Measurements from ENCODE around the gene NT5DC2. TPM values are rescaled to one million over a fixed set of nuclear protein-coding genes. Genes with fewer than 3 reads are reported as not detected.

The NT5DC2 gene
- total RNA-seq, 4 donors from 2014 or later, result 11.6 to 29.8 (median 20.7) TPM

GRCh38 chr3:52521881-52522650 is 11.6 kb downstream of the NT5DC2 start:
- TF ChIP-seq CTCF (IDR thresholded peaks at IDR 0.05; ENCODE audit: low read depth), result no peak

DNA sequence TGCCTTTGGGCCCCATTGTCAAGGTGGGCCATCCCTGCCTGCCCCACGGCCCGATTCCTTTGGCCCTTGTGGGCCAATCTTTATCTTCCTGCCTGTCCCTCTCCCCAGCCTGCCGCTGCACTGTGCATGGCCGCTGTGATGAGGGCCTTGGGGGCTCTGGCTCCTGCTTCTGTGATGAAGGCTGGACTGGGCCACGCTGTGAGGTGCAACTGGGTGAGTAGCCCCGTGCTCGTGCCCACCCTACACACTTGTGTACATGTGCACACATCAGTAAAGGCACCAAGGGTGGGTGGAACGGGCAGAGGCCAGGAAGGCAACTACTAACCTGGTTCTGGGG is 12.2 kb downstream of the NT5DC2 start:
- no peak for TF ChIP-seq CTCF (IDR thresholded peaks at IDR 0.05; ENCODE audit: low read depth)

DNA sequence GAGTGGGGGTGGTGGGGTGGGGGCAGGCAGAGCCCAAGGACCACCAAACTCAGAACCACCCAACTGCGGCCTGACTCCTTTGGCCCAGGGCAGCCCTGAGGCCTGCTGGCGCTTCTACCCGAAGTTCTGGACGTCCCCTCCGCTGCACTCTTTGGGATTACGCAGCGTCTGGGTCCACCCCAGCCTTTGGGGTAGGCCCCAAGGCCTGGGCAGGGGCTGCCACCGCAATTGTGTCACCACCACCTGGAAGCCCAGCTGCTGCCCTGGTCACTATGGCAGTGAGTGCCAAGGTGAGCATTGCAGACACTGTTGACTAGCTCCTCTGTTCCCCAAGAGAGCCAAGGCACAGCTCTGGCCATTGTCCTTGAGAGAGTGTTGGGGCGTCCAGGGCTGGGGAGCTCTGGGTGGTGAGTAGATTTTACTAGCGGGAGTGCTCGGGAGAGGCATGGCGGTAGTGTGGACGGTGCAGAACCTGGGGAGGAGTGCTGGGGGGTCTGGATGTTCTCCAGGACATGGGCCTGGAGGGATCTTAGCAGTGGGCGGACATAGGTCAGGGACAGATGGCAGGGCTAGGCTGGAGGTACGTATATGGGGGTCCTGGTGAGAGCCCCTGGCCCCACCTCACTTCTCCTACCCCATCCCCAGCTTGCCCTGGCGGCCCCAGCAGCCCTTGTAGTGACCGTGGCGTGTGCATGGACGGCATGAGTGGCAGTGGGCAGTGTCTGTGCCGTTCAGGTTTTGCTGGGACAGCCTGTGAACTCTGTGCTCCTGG is 12.8 kb downstream of the NT5DC2 start:
- no peak for TF ChIP-seq CTCF (IDR thresholded peaks at IDR 0.05; ENCODE audit: low read depth)

DNA sequence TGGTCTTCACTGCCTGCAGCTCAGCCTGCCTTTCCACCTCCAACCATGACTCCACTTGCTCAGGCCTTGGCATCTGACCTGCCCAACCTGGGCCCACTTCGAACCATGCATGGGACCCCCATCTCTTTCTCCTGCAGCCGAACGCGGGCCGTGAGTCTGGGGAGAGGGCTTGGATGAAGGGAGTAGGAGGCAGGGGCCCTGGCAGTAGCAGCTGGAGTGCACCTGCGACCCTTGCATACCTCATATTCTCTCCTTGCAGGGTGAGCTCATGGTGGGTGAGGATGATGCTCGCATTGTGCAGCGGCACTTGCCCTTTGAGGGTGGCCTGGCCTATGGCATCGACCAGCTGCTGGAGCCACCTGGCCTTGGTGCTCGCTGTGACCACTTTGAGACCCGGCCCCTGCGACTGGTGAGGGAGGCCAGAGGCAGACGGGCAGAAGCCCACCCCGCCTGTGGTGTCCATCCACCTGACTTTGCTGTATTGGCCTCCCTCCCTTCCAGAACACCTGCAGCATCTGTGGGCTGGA is 13.5 kb downstream of the NT5DC2 start:
- TF ChIP-seq CTCF (IDR thresholded peaks at IDR 0.05; ENCODE audit: low read depth), result no peak

DNA sequence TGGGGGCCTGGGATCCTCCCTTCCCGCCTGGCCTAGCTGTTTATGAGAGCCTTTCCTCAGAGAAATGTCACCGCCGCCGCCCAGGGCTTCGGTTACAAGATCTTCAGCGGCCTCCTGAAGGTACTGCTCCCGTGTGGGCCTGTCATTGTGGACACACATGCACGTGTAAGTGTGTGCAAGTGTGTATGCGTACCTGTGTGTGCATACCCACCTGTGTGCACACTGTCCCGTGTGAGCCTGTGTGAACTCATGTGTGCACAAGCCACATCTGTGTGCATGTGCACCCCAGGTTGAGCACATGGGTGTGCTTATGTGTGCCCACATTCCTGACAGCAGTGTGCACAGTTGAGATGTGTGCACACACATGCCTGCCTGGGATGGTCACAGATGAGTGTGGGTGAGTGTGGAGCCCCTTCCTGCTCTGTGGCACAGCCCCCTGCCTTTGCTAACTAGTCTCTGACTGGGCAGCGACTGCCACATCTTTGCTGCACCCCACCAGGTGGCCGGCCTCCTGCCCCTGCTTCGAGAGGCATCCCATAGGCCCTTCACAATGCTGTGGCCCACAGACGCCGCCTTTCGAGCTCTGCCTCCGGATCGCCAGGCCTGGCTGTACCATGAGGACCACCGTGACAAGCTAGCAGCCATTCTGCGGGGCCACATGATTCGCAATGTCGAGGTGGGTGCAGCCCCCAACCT is 14.1 kb downstream of the NT5DC2 start:
- TF ChIP-seq CTCF (IDR thresholded peaks at IDR 0.05; ENCODE audit: low read depth), result no peak

- TF ChIP-seq CTCF (IDR thresholded peaks at IDR 0.05; ENCODE audit: low read depth), result no peak
Observed at GRCh38 chr3:52518723-52519444, 14.8 kb downstream of the NT5DC2 start.
